Pericardium fibroblast (primary cell): ENCODE results near the gene ORAI3. TPM values are rescaled to one million over a fixed set of nuclear protein-coding genes. Genes with fewer than 3 reads are reported as not detected.

Source experiments
- total RNA-seq: library from RNA; depleted of rRNA; stranded (reverse); fragments of >200 nt; gene quantifications from 2 replicates; pipeline ENCODE4 v1.2.3, GENCODE V29; 2015

ORAI3 gene
- 85.8 and 98.9 TPM in 2 replicates for total RNA-seq

GRCh38 chr16:30948667-30949649 is at the start of gene ORAI3:
Gene ORAI3 (plus strand): TSS chr16:30949068. CDS start chr16:30949290, 222 bp downstream.

GRCh38 chr16:30923554-30924075 is 25.3 kb upstream of the ORAI3 start, which contains the start of gene FBXL19:
Gene FBXL19 (plus strand): TSS chr16:30923572. CDS start chr16:30925755, 2,183 bp downstream.

GRCh38 chr16:30957456-30958174 is 8.7 kb downstream of the ORAI3 start, which contains the start of gene SETD1A:
Gene SETD1A (plus strand): TSS chr16:30957754. CDS start chr16:30958732, 978 bp downstream.

GRCh38 chr16:30984669-30985400 is 36.0 kb downstream of the ORAI3 start, which contains the start of gene HSD3B7:
Gene HSD3B7 (plus strand): TSS chr16:30985207. CDS start chr16:30985659, 452 bp downstream.

Other genes starting within 250 kb of the ORAI3 start
- gene SRCAP, start 249.9 kb upstream of the ORAI3 start, total RNA-seq, result 8.6 and 14.6 TPM in 2 replicates
- 17.5 and 24.9 TPM in 2 replicates for gene PHKG2, start 200.6 kb upstream of the ORAI3 start, total RNA-seq
- gene CFAP119, start 187.0 kb upstream of the ORAI3 start, total RNA-seq, result 0.60 and 5.8 TPM in 2 replicates
- 44.8 and 54.7 TPM in 2 replicates for gene RNF40, start 186.7 kb upstream of the ORAI3 start, total RNA-seq
- gene ZNF629, start 161.9 kb upstream of the ORAI3 start, total RNA-seq, result 13.4 and 15.9 TPM in 2 replicates
- gene BCL7C, start 55.0 kb upstream of the ORAI3 start, total RNA-seq, result 65.5 and 67.8 TPM in 2 replicates
- 2.9 and 5.2 TPM in 2 replicates for gene CTF1, start 52.5 kb upstream of the ORAI3 start, total RNA-seq
- 14.0 and 16.7 TPM in 2 replicates for gene FBXL19, start 25.5 kb upstream of the ORAI3 start, total RNA-seq
- gene SETD1A, start 8.7 kb downstream of the ORAI3 start, total RNA-seq, result 3.3 and 4.0 TPM in 2 replicates
- 11.6 and 14.7 TPM in 2 replicates for gene HSD3B7, start 36.1 kb downstream of the ORAI3 start, total RNA-seq
- under 0.01 and 0.94 TPM in 2 replicates for gene STX1B, start 61.6 kb downstream of the ORAI3 start, total RNA-seq
- gene STX4, start 84.5 kb downstream of the ORAI3 start, total RNA-seq, result 17.5 and 20.2 TPM in 2 replicates
- gene ZNF668, start 125.2 kb downstream of the ORAI3 start, total RNA-seq, result 13.5 and 16.9 TPM in 2 replicates
- gene ZNF646, start 125.4 kb downstream of the ORAI3 start, total RNA-seq, result 9.1 and 13.3 TPM in 2 replicates
- gene PRSS53, start 139.9 kb downstream of the ORAI3 start, total RNA-seq, result 0.58 and 1.2 TPM in 2 replicates
- 198 and 277 TPM in 2 replicates for gene VKORC1, start 145.7 kb downstream of the ORAI3 start, total RNA-seq
- gene BCKDK, start 159.3 kb downstream of the ORAI3 start, total RNA-seq, result 51.4 and 68.6 TPM in 2 replicates
- gene KAT8, start 168.6 kb downstream of the ORAI3 start, total RNA-seq, result 30.2 and 33.0 TPM in 2 replicates
- gene PRSS8, start 186.7 kb downstream of the ORAI3 start, total RNA-seq, result 0.12 and 0.51 TPM in 2 replicates
- gene PRSS36, start 201.0 kb downstream of the ORAI3 start, total RNA-seq, result 0.34 and 1.3 TPM in 2 replicates
- 29.2 and 31.2 TPM in 2 replicates for gene FUS, start 231.1 kb downstream of the ORAI3 start, total RNA-seq